HL-60/S4 treated with retinoic acid at 250 ng/mL for 4 days and 3 days (cell line): ENCODE results near the gene TMEM229B.
"Not testable (repeated sequence)": the region's sequence is repeated elsewhere in the genome, so short reads cannot be mapped to it uniquely, and the experiment has no call there.

Experiments
- in situ Hi-C: fragments of 300-500 bp; cut with MboI; formaldehyde crosslinking; loops from 2 replicates; pipeline ENCODE4 v1.7.0; 2022; ENCODE audit warnings: low sequenced_read_pairs

The TMEM229B gene

DNA sequence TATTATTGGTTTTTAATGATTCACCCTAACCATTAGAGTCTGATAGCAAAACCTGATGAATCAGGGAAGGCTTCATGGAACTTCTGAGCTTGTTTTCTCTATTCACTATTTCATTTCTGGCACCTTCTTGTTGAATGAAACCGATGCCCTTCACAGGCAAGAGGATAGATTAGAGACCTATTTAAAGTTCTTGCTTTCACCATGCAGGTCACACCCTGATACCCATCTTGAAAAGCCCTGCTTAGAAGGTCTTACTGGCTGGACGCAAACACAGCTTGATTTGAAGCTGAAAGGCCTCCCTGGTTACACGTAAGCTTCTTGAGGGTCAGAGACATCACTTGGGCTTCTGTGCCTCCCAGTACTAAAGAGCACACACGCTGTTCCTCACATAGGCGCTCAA is 29.2 kb downstream of the TMEM229B start:
- in situ Hi-C loops: no loop called here

DNA sequence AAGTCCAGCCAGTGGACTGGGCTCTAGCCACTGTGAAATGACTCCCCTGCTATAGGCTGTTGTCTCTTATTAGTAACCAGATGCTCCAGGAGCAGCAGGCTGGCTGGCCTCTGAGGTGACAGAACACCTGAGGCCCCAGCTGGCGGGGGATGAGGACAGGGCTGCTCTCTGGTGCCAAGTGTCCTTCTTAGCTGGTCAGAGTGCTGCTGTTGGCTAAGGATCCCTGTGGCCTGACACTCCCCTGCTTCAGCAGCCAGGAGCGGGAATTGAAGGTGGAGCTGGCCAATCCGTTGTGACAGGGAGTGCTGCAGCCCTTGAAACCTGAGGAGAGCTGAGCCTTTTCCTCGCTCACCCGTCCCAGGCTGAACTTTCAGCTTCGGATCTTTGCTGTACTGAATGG is 30.7 kb downstream of the TMEM229B start:
- in situ Hi-C loops: no loop called here

DNA sequence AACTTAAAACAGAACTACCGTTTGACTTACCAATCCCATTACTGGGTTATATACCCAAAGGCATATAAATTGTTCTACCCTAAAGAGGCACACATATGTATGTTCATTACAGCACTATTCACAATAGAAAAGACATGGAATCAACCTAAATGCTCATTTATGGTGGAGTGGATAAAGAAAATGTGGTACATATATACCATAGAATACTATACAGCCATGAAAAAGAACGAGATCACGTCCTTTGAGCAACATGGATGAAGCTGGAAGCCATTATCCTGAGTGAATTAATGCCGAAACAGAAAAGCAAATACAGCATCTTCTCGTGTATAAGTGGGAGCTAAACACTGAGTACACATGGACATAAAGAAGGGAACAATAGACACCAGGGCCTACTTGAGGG is 31.8 kb downstream of the TMEM229B start:
- in situ Hi-C loops: no loop called here

DNA sequence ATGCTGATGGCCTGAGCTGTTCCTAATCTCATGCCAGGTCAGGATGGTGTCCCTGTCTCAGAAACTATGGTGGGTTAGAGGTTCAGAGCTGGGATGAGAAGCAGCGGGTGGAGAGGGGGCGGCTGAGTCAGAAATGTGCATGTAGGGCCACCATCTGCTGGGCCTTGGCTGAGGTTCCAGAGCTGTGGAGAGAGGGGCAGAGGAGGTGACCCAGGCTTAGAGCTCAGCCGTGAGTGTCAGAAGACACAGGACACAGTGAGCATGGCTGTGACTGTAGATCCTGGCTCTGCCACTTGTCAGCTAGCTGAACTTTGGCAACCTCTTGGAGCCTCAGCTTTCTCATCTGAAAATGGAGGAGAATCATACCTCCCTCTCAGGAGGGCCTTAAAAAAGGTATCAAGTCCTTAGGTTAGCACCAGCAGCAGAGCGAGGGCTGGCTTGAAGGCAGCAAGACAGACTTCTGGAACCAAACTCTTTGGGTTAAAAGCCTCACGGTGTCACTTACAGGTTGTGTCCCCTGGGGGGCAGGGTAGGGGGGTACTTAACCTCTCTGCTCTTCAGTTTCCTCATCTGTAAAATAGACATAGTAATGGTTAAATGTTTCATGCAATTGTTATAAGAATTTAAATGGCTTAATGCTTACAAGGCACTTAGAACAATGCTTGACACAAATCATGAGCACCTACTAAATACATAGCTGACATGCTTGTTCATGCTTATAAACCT is 34.8 kb downstream of the TMEM229B start:
- in situ Hi-C loops: no loop called here

DNA sequence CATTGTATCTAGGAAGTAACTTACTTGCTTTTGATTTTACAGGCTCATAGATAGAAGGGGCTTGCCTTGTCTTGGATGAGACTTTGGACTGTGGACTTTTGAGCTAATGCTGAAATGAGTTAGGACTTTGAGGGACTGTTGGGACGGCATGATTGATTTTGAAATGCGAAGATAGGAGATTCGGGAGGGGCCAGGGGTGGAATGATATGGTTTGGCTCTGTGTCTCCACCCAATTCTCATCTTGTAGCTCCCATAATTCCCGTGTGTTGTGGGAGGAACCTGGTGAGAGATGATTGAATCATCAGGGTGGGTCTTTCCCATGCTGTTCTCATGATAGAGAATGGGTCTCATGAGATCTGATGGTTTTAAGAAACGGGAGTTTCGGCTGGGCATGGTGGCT is 36.9 kb downstream of the TMEM229B start:
- in situ Hi-C loops: not testable (repeated sequence)

DNA sequence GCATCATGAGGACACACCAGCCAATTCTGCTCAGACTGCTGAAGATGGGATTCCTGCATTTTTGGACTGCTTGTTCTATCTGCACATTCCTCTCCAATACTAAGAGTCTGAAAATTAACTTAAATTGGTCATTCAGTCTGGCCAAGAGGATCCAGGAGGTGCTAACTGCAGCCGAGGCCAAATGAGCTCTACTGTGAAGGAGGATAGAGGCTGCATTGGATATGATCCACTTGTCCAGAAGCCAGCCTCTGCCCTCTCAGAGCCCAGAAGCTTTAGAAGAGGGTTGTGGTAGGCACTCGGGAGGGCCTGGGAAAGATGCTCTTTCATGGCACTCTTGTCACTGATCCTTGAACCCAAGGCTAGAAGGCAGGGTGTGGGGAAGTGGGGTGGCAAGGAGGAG is 39.4 kb downstream of the TMEM229B start:
- in situ Hi-C loops: loop anchor here (25.0 kb wide), 1 partner anchor 263 kb away; the partner anchor contains the start of gene RDH12

DNA sequence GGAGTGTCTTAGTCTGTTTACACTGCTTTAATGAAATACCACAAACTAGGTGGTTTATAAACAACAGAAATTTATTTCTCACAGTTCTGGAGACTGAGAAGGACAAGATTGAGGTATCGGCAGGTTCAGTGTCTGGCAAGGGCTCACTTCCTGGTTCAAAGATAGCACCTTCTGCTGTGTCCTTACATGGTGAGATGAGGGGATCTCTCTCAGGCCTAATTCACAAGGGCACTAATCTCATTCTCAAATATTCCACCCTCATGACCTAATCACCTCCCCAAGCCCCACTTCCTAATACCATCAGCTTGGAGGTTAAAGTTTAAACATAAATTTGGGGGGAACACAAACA is 41.5 kb downstream of the TMEM229B start:
- in situ Hi-C loops: loop anchor here (25.0 kb wide), 1 partner anchor 265 kb away; the partner anchor contains the start of gene RDH12

DNA sequence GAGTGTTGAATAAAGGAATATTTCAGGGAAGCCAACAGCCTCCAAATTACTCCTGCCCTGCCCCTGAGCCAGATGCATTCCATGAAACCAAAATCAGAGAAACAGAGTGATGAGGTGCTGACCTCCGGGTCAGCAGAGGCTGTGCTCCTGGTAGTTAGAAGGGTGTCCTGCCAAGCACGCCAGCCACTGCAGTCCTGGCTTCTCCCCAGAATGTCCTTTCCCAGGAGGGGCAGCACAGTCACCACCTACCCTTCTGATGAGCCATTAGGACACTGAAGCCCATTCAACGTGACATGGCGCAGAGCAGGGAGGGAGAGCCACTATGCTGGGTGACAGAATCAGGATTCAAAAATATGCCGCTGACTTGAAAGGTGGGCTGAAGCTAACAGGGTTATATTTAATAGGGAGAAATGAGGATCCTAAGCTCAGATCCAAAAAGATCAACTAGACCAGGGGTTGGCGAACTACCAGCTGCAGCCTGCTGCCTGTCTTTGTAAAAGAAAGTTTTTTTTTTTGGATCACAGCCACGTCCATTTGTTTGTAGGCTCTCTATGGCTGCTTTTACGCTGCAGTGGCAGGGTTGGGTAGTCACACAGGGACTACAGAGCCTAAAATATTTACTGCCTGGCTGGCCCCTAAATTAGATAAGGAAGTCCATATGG is 42.0 kb downstream of the TMEM229B start:
- in situ Hi-C loops: loop anchor here (25.0 kb wide), 1 partner anchor 266 kb away; the partner anchor contains the start of gene RDH12

DNA sequence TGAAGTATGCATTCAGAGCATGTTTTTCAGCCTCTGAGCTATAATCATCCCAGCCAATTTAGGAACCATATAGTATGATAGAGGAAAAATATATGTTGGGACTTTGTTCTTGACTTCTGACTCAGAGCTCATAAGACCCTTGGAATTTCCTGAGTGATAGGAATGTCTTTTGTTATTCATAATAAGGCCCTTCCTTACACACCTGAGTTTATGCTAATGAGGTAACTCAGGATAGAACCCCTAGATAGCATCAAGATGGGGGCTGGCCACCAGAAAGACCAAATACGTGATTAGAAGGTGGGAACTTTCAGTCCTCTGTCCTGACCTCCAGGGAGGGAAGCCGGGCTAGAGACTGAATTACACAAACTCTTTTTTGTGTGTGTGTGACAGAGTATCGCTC is 44.1 kb downstream of the TMEM229B start:
- in situ Hi-C loops: loop anchor here (25.0 kb wide), 1 partner anchor 268 kb away; the partner anchor contains the start of gene RDH12

DNA sequence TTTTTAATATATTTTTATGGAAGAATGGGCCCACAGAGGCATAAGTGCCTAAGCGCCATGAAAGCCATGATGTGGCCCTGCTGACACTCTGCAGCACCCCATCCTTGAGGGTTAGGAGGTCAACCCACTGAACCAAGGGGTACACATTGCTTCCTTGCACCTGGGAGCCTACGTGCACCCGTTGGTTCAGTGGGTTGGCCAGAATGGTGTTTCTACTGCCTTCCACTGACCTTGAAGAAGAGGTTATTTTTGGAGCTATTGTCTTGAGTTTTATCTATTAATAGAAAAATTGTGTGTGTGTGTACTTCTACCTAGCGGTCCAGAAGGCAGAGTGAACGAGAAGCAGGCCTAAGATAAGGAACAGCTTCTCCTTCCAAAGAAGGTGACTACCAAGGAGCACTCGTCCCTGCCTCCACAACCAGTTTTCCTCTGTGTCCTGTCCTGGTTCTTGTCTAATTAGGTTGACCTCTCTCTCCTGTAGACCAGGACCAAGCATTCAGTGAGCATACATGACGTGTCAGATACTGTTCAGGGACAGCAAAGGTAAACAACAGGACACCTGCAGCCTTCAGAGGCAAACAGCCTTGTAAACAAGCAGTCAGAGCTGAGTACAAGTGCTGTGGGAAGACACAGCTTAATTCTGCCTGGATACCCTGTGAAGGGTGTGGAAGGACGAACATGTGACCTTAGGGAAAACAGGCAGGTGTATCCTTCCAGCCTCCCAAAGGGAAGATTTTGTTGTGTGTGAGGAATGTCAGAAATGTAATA is 46.2 kb downstream of the TMEM229B start:
- in situ Hi-C loops: loop anchor here (25.0 kb wide), 1 partner anchor 270 kb away; the partner anchor contains the start of gene RDH12

DNA sequence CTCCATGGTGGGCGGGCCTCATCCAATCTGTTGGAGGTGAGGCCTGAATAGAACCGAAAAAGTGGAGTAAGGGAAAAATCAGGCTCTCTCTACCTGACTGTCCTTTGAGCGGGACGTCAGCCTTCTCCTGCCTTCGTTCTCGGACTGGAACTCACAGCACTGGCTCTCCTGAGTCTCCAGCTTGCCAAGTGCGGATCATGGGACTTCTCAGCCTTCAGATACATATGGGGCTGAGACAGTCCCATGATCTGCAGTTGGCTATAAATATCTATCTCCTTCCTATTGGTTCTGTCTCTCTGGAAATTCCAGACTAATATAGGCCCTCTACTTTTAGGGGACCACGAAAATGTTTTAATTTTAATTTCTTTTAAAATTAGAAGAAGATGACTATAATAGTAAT is 46.8 kb downstream of the TMEM229B start:
- in situ Hi-C loops: loop anchor here (25.0 kb wide), 1 partner anchor 271 kb away; the partner anchor contains the start of gene RDH12

DNA sequence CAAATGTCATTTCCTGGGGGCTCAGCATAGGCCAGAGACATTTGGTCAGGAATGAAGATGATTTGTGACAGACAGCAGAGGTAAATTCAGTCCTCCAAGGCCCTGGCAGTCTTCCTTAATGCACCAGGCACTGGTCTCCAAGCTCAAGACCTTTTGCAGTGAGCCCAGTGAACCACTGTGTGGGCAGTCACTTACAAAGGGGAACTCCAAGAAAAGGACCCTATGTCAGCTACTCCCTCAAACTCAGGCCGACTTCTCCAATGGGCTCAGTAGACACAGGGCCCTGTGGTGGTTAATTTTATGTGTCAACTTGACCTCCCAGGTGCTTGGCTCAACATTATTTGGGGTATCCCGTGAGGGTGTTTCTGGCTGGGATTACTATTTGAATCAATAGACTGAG is 47.3 kb downstream of the TMEM229B start:
- in situ Hi-C loops: loop anchor here (25.0 kb wide), 1 partner anchor 271 kb away; the partner anchor contains the start of gene RDH12

DNA sequence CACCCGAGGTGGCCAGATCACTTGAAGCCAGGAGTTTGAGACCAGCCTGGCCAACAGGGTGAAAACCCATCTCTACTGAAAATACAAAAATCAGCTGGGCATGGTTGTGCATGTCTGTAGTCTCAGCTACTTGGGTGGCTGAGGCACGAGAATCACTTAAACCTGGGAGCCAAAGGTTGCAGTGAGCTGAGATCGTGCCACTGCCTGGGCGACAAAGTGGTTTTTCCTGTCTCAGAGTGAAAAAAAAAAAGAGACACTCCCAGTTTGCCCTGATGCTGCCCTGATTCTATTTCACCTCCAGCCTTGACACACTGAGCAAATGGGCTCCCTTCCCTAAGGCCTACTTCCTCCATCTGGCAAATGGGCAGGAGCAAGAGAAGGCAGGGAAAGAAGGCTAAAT is 48.0 kb downstream of the TMEM229B start:
- in situ Hi-C loops: loop anchor here (25.0 kb wide), 1 partner anchor 272 kb away; the partner anchor contains the start of gene RDH12

DNA sequence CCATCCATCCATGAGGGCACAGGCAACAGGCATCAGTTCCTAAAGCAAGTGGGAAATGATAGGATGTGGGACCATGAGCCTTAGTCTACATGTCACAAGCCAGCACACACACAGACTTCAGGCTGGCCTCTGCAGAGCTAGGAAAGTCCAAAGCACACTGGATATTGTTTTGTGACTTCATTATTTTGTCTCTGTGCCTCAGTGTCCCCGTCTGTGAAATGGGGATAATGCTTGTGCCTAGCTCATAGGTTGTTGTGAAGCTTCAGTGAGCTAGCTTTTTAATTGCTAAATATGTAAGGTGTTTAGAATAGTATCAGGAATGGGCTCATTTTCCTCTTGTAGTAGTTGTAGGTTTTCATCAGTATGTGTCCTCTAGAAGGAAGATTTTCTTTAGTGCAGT is 49.6 kb downstream of the TMEM229B start:
- in situ Hi-C loops: loop anchor here (25.0 kb wide), 1 partner anchor 273 kb away; the partner anchor contains the start of gene RDH12

DNA sequence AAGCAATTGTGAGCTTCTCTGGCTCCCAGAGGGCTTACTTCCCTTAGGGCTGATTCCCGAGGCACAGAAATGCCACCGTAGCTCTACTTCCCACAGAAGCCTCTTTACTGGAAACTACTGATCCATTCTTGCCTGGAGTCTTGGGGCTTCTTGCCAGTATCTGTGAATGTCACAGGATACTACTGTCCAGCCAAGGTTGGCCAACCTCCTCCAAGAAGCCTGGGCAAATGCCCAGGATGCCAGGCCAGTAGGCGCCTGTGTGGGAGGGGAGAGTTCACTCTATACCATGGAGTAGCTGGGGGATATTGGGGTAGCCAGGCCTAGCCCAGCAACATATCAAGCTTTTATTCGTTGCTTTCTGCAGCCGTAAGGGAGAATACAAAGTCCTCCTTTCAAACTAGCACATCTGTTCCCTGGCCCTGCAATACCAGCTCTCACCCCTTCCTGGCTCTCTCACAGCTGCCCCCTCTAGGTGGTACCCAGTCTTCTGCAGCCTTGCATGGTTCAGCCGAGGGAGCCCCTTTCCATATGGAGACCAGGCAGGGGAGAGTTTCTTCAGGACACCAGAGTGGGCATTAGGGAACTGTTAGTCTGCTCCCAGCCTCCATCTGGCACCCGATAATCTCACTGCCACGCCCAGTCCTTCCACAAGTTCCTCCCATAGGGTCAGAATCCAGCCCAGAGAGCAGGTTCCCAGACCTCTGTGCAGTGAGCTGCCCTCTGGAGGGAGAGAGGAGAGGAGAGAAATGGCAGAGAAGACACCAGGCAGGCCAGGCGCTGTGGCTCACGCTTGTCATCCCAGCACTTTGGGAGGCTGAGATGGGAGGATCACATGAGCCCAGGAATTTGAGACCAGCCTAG is 52.3 kb downstream of the TMEM229B start:
- in situ Hi-C loops: loop anchor here (25.0 kb wide), 1 partner anchor 276 kb away; the partner anchor contains the start of gene RDH12

DNA sequence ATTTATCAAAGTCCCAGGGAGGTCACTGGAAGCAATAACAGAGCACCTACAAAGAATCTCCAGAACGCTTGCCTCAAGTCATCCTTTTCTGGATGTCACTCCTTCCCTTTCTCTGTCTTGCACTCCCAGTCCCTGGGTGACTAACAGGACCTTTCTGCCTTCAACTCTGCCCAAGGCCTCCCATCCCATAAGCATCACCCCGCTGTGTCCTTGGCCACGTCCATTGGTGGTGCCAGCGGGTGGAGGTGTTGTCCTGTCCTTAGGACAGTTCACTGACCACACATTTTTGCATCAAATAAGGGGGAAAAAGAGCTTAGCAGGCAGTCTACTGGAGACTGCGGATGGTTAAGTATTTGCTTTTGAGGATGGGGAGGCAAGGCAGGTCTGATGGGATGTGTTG is 52.9 kb downstream of the TMEM229B start:
- in situ Hi-C loops: loop anchor here (25.0 kb wide), 1 partner anchor 277 kb away; the partner anchor contains the start of gene RDH12

DNA sequence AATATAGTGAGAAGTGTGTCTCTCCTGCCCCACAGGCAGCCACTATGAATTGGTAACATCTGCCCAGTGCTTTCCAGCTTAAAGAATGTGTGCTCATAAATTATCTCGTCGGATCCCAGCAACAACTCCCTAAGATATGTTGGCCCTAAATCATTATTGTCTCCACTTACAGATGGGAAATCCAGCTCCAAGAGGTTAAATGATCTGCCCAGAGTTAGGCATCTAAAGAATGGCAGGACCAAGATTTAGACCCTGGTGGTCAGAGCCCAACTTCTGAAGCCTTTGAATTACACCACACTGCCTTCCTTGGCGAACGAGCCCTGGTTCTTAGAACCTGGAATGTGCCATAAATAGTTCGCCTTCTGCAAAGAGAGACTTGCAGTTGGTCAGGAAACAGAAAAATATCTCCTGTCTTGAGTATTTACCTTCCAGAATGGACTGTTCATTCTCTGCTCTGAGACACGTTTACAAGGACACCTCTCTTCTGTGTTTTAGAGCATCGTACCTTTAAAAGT is 56.4 kb downstream of the TMEM229B start:
- in situ Hi-C loops: loop anchor here (25.0 kb wide), 1 partner anchor 280 kb away; the partner anchor contains the start of gene RDH12

DNA sequence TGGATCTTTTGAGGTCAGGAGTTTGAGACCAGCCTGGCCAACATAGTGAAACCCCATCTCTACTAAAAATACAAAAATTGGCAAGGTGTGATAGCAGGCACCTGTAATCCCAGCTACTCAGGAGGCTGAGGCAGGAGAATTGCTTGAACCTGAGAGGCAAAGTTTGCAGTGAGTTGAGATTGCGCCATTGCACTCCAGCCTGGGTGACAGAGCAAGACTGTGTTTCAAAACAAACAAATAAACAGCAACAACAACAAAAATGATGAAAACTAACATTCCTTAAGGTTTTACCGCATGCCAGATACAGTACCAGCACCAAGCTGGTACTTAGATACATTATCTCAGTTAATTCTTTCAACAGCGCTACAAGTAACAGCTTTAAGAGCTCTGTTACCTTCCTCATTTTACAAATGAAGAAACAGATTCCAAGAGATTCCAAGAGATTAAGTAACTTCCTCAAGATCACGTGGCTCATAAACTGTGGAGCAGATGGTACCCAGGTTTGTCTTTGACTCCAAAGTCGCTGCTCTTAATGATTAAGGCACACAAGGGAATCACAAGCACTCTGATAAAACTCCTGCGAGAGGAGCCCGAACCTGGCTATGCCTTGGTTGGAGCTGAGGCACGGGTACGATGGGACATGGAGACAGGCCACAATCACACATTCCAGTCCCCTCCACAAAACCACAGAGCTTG is 58.9 kb downstream of the TMEM229B start:
- in situ Hi-C loops: loop anchor here (25.0 kb wide), 1 partner anchor 283 kb away; the partner anchor contains the start of gene RDH12

DNA sequence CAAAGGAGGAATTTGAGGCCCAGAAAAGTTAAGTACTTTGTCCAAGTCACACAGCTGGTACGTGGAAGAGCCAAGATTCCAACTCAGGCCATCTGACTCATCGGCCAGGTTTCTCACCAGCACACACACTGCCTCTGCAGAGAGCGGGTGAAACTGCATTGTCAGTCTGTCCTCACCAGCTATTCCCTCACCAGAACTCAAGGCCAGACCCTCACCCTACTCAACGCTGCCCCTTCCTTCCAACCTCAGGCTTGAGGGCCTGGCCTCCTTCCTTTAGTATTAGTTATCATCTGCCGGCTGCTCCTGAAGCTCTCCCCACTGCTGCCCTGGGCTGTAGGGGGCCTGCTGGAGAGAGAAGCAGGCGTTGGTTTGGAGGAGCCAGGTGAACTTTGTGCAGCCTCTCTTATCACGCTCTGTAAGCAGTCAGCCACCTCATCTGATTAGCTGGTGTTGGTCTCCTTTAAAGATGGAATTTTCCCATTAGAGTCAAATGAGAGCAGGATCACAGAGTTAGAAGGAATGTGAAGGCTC is 60.0 kb downstream of the TMEM229B start:
- in situ Hi-C loops: loop anchor here (25.0 kb wide), 1 partner anchor 284 kb away; the partner anchor contains the start of gene RDH12
